Nephron (organoid): ENCODE measurements around the gene GSE1.
A peak's percentile ranks its signal among the peaks of the same experiment; 100 is the strongest.

ENCODE experiments used
- H3K27ac Mint-ChIP-seq, 3 experiments: 2 replicates each; pipeline ENCODE4 v1.8.0; 2020; ENCODE audit warnings: mixed read lengths in 3 of 3, mild to moderate bottlenecking in 2 of 3, moderate library complexity in 1 of 3
- H3K27me3 Mint-ChIP-seq: 2 replicates; pipeline ENCODE4 v1.8.0; 2021; ENCODE audit warnings: low read depth, mild to moderate bottlenecking, moderate library complexity, mixed read lengths
- H3K36me3 Mint-ChIP-seq: 2 replicates; pipeline ENCODE4 v1.8.0; 2020; ENCODE audit warnings: low read depth, mixed read lengths
- H3K4me1 Mint-ChIP-seq: 2 replicates; pipeline ENCODE4 v1.8.0; 2020; ENCODE audit warnings: mixed read lengths
- H3K4me3 Mint-ChIP-seq, 3 experiments: 2 replicates each; pipeline ENCODE4 v1.8.0; 2020; ENCODE audit warnings: mild to moderate bottlenecking in 3 of 3, mixed read lengths in 3 of 3, moderate library complexity in 2 of 3
- H3K9me3 Mint-ChIP-seq: 2 replicates; pipeline ENCODE4 v1.8.0; 2020; ENCODE audit warnings: mixed read lengths
- CTCF ChIP-seq, 3 experiments: fragments of 200-600 bp; sonication (generic); IDR thresholded peaks; one replicate each; pipeline ENCODE4 v1.5.0; 2021; ENCODE audit warnings: antibody characterized with exemption in 3 of 3; ENCODE audit not compliant: unreplicated experiment in 3 of 3

The GSE1 gene

DNA sequence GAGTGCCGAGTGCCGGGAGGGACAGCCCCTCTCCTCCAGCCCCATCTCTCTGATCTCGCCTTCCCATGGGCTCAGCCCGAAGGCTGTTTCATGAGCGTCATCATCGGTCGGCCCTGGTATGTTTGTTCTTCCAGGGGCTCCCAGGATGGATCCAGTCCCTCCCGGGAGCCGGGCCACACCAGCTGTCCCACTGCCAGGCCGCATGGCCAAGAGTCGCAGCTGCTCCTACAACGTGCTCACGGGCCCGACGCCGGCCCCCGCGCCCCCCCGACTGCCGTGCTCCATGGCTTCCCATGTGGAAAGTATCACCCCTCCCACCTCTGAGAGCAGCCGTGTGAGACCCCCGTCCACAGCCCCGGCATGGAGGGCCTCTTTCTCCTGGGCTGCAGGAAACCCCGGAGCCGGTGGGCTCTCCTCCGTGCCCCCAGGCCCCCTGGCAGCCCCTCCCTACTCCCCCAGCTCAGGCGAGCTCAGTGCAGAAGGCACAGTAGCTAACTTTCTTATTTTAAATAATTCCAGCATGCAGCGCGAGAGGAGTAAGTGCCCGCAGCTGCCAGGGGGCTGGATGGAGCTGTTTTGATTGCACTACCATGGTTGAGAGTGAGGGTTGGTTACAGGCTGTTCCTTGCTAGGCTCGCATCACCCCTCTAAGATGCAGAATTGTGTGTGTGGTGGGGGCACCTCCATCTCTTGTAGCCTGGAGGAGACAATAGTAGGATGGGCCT is 26.6 kb upstream of the GSE1 start:
- H3K27me3 Mint-ChIP-seq = no peaks in the 10 kb centered on the region
- H3K36me3 Mint-ChIP-seq = no peaks in the 10 kb centered on the region
- H3K4me1 Mint-ChIP-seq = peaks cover 62% of the 10 kb centered on the region
- H3K9me3 Mint-ChIP-seq = no peaks in the 10 kb centered on the region
- peak overlapping the region; percentile 24 to 69 (median 62) for H3K27ac Mint-ChIP-seq
- TF ChIP-seq CTCF (IDR thresholded peaks at IDR 0.05; ENCODE audit: unreplicated experiment in 3 of 3) = no peak
- H3K4me3 Mint-ChIP-seq = peak overlapping the region; percentile 13 to 24 (median 14)

DNA sequence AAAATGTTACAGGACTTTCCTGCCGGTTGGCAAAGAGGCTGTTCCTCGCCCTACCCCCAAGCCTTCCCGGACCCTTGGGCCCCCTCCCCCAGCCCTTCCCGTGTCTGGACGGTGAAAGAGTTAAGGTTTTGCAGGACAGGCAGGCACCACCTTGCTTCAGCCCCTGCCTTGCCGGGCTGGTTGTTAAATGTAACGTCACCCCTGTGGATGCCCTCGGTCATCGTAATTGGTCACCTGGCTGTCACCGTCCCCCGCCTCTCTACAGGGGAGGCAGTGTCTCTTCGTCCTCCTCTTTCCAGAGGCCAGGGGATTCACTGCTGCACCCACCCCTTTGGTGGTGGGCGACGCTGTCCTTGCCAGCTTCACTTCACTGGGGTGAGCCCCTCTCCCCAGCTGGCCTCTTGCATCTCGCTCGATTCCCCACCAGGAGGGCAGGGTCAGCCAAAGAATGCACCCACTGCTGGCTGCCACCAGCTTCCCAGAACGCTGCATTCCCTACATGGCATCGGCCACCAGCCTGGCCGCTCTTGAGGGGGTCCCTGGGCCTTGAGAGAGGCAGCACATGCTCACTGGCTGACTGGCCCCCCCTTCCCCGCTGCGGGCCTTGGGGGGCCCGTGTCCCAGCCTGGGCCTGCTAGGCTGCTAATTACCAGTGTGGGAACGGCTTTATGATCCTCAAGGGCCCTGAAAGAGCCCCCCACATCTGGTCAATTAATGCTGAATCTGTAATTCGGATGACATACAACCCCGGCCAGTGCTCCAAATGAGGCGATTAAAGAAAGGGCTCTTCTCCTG is 25.2 kb upstream of the GSE1 start:
- Mint-ChIP-seq H3K4me3 (no peak overlapping the region), H3K4me1 (peaks cover 53% of the 10 kb centered on the region), H3K27me3 (no peaks in the 10 kb centered on the region), H3K27ac (peak overlapping the region in 2 of 3 experiments; percentile 22 to 36), H3K36me3 (no peaks in the 10 kb centered on the region), H3K9me3 (no peaks in the 10 kb centered on the region)
- TF ChIP-seq CTCF (IDR thresholded peaks at IDR 0.05; ENCODE audit: unreplicated experiment in 3 of 3) = no peak

DNA sequence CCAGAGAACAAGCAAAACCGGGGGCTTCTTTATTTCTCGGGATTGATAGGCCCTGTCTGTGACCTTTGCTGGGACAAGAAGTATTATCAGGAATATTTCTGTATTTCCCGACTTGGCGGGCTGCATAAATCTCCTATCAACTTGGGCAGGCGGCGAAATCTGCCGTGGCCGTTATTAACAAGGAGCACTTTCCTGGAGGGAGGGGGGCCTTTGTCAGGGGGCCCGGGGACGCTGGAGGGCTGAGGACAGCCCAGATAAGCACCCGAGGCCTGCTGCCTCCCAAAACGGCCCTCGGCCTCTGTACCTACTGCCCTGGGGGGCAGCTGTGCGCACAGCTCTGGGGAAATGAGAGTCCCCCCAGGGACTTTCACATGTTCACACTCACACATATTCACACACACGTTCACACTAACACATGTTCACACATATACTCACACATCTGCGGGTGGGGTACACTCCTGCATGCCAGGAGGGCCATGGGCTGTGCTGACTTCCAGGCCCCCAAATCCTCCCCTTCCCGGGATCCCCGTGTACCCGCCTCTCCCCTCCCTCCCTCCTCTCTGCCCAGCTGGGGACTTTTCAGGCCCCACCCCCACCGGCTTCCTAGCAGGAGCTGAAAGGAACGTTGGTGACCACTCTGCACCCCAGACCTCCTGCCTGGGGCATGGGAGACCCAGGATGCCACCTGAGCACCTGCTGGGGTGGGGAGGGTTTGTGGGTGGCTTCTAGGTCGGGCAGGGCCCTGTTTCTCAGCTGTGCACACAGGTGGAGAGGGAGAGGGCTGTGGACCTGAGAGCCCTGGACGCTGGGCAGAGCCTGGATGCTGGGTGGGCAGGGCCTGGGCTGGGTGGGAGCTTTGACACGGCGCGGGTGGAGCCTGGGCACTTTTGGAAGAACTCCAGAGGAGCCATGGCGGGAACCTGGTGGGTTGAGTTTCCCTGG is 24.3 kb upstream of the GSE1 start:
- no peaks in the 10 kb centered on the region for H3K9me3 Mint-ChIP-seq
- no peak for TF ChIP-seq CTCF (IDR thresholded peaks at IDR 0.05; ENCODE audit: unreplicated experiment in 3 of 3)
- H3K27ac Mint-ChIP-seq = peak overlapping the region in 2 of 3 experiments; percentile 22 to 36
- H3K36me3 Mint-ChIP-seq = no peaks in the 10 kb centered on the region
- no peak overlapping the region for H3K4me3 Mint-ChIP-seq
- H3K27me3 Mint-ChIP-seq = no peaks in the 10 kb centered on the region
- H3K4me1 Mint-ChIP-seq = peaks cover 49% of the 10 kb centered on the region

GRCh38 chr16:85589688-85590505 is 23.2 kb upstream of the GSE1 start:
- H3K36me3 Mint-ChIP-seq = no peaks in the 10 kb centered on the region
- peaks cover 47% of the 10 kb centered on the region for H3K4me1 Mint-ChIP-seq
- peaks cover 3% of the 10 kb centered on the region for H3K27me3 Mint-ChIP-seq
- H3K4me3 Mint-ChIP-seq = no peak overlapping the region
- H3K27ac Mint-ChIP-seq = no peak overlapping the region
- no peaks in the 10 kb centered on the region for H3K9me3 Mint-ChIP-seq
- no peak for TF ChIP-seq CTCF (IDR thresholded peaks at IDR 0.05; ENCODE audit: unreplicated experiment in 3 of 3)

- TF ChIP-seq CTCF (IDR thresholded peaks at IDR 0.05; ENCODE audit: unreplicated experiment in 3 of 3) = no peak
- no peaks in the 10 kb centered on the region for H3K36me3 Mint-ChIP-seq
- no peaks in the 10 kb centered on the region for H3K9me3 Mint-ChIP-seq
- no peak overlapping the region for H3K4me3 Mint-ChIP-seq
- H3K27me3 Mint-ChIP-seq = peaks cover 3% of the 10 kb centered on the region
- peaks cover 41% of the 10 kb centered on the region for H3K4me1 Mint-ChIP-seq
- no peak overlapping the region for H3K27ac Mint-ChIP-seq
Measured at GRCh38 chr16:85590506-85590832, 22.7 kb upstream of the GSE1 start.
